UCSD-AML1 (cell line): ENCODE results near the gene ZNF19.

Source experiments
- DNase-seq: peaks from one replicate; lab custom pipeline; 2025; ENCODE audit not compliant: unreplicated experiment; lab: John Stamatoyannopoulos, UW

The ZNF19 gene

DNA sequence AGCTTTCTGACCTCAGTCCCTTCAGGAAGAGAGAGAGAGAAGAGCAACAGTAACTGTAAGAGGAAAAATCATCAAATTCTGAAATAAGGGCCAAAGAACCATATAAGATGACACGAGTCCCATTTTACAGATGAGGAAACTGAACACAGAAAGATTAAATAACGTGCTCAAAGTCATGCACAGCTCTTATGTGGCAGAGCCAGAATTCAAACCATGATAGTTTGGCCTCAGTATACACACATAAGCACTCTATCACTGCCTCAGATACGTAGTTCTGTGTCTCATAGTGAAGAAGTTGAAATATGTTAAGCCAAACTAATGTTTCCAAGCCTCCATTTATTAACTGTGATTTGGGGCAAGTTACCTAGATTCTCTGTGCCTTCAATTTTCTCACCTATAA lies 1.9 kb upstream of the ZNF19 start:
- no peak for DNase-seq

GRCh38 chr16:71490361-71490760 lies 1.2 kb upstream of the ZNF19 start:
- DNase-seq, result no peak

DNA sequence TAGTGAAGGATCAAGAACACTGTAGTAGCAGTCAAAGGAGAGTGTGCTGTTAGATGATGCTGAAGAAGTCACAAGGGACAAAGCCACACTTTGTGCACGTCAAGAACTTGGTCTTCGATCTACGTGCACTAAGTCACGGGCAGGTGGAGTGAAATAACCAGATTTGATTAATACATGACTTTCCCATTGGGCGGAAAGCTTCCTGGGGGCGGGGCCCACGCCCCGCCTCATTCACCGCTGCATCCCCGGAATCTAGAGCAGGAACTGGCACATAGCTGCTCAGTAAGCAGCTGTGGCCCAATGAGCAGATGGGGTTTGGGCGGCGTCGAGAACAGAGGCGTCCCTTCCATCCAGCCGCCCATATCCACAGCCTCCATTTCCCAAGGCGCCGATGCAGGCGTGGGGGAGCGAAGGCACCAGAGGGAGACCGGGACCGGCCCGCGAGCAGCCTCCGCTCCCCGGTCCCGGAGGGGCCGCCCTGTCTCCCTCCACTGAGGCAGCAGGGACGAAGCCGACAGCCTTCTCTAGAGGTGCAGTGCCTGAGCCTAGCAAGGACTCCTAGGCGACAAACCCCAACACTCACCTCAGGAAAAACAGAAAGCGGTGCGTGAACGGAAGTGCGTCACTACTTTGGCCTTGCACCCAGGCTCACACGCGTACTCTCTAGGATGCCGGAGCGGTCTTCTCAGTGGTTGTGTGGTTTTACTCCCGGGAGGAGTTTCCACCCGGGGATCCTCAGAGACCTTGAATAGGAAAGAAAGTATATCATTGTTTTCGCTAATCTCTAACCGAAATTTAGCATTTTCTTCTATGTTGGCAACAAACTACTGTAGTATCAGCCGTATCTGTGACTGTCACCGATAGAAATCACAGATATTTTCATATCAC lies 4.9 kb downstream of the ZNF19 start:
- peak; percentile 84 for DNase-seq

GRCh38 chr16:71482569-71482968 lies 6.6 kb downstream of the ZNF19 start:
- DNase-seq, result no peak

DNA sequence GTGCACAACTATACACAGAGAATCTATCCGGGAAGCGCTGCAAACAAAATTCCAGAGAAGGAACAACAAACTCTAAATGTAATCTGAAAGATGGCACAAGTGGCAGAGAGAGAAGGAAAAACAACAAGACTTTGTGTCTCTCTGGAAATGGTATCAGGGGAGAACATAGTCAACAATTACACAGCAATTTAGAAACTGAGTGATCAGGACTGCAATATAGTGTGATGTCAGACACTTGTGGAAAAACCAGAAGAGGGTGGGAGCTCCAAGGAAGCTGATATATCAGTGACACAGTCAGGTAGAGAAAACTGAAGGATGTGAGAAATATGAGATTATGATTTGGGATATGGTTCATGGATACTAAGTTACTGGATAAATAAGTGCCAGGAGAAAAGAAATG lies 8.2 kb downstream of the ZNF19 start:
- no peak for DNase-seq

GRCh38 chr16:71479420-71479819 lies 9.7 kb downstream of the ZNF19 start:
- no peak for DNase-seq

DNA sequence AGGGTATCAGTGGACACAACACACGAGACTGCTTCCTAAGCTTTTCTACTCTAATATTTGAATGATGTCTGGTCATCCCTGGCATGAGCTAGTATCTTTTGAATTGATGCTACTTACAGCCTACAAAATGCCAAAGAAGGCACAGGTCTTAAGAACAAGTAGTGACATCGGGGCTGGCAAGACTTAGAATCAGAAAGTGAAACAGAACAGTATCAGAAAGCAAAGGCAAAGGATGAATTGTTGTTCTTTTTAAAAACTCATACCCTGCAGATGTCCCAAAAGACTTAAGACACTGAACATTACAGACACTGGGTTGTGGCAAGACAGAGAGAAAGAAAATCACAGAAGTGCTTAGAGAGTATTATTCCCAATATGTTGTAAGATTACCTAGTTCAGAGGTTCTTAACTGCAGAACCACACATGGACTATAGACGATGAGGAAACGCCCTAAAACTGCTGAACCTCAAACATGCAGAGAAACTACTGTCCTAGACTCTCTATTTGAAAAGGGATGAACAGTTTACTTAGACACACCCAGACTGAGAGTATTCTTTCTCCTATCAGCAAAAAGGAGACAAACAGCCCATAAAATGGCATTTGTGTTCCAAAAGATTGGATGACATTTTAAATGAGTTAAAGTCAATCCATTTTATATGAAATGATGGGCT lies 12.5 kb downstream of the ZNF19 start:
- no peak for DNase-seq

DNA sequence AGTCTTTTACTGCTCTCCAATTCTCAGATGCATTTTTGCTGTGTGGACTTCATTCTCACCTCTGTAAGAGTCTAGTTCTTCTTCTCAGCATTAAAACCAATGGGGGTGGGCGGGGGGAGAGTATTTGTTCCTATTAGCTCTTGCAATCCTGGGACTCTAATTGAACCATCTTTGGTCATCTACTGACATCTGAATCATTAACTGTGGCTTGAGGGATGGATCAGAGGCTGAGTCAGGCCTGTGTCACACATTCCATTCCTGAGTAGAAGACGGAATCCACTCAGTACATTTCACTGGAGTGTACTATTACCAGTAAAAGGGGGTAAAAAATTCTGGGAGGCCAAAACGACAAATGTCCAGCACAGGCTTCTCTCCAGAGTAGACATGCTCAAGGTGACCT lies 14.3 kb downstream of the ZNF19 start:
- DNase-seq, result no peak

DNA sequence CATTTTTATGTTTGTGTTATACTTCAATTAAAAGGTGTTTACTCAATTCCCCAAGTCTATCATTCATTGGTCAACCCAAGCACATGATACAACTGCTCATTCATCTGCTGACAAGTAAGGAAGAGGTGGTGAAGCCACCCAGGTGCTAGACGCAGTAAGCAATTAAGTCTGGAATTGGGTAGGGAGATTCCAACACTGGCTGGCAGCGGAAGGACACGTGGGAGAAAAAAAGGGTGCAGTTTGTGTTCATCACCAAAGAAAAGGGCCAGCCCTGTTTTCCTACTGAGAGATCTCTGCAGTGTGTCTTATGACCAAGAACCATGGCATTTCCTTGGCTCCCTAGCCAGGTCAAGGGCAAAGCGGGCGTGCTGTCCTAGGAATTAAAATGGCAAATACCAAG lies 15.2 kb downstream of the ZNF19 start:
- no peak for DNase-seq

- no peak for DNase-seq
These were observed 16.2 kb downstream of the ZNF19 start for GRCh38 chr16:71472931-71473330.

DNA sequence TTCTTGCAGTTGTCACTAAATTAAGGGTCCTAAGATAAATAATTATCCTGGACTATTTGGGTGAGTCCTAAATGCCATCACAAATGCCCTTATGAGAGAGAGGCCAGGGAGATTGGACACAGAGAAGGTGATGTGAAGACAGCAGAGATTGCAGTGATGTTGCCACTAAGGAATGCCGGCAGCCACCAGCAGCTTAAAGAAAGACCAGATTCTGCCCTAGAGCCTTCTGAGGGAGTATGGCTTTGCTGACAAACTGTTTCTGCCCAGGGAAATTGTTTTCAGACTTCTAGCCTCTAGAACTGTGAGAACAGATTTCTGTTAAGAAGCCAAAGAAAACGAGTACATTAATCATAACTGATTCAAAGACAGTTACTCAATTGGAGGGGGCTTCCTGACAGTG lies 17.1 kb downstream of the ZNF19 start:
- DNase-seq, result no peak

- DNase-seq, result peak; percentile 63
These were observed 21.3 kb downstream of the ZNF19 start for GRCh38 chr16:71467810-71468209.

- DNase-seq, result no peak
These were observed 24.9 kb downstream of the ZNF19 start for GRCh38 chr16:71464231-71464630.

- peak; percentile 82 for DNase-seq
These were observed 27.2 kb downstream of the ZNF19 start, which contains the start of gene ZNF23 for GRCh38 chr16:71461686-71462648. ZNF23 (minus strand) TSS chr16:71462247; CDS start chr16:71456796, 5,451 bp downstream.

DNA sequence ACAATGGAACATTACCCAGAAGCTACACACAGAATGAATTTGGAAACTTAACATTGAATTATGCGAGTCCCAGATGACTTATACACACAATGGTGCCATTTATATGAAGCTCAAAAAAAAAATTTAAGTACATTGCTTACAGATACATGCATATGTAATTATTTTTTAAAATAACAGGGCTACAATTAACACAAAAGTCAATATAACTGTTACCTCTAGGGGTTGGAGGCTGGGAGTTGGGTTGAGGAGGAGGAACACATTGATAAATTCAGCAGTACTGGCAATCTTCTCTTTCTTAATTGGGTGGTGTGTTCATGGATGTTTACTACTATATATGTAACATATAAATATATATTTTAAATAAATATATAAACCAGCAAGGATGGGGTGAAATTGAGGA lies 28.2 kb downstream of the ZNF19 start:
- DNase-seq, result no peak

DNA sequence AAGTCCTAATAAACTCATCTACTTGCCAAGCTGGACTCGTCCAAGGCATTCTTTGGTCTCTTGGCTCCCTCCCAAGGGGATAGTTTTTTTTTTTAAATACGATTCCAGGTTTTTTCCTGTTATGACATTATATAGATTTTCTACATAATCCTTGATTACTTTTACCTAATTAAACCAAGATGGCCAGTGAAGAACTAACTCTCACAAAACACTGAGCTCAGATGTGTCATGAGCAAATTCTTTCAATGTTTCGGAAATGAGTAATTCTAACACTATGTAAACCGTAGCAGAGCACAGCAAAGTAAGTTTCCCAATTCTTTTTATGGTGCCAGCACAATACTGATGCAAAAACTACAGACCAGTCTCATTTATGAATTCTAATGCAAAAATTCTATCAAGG lies 28.9 kb downstream of the ZNF19 start:
- DNase-seq, result no peak

- no peak for DNase-seq
These were observed 29.6 kb downstream of the ZNF19 start for GRCh38 chr16:71459510-71459909.

- DNase-seq, result no peak
These were observed 32.3 kb downstream of the ZNF19 start for GRCh38 chr16:71456801-71457200.

DNA sequence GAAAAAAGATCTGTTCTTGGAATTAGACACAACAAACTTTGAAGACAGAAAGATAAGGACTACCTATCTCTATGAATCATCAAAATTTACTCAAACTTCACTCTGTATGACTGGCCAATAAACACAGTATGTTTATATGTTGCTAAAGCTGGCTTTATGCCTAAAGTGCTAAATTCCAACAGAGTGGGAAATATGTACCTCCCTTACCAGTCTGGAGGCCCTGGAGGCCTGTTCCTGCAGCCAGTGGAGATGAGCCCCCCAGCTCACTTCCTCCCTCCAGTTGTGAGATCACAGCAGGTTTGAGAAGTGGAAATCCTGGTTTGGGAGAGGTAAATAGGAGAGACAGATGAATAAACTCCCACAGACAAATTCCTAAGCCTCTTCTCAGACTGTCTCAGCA lies 36.1 kb downstream of the ZNF19 start:
- DNase-seq, result no peak

GRCh38 chr16:71449020-71449419 lies 40.1 kb downstream of the ZNF19 start:
- DNase-seq, result no peak

DNA sequence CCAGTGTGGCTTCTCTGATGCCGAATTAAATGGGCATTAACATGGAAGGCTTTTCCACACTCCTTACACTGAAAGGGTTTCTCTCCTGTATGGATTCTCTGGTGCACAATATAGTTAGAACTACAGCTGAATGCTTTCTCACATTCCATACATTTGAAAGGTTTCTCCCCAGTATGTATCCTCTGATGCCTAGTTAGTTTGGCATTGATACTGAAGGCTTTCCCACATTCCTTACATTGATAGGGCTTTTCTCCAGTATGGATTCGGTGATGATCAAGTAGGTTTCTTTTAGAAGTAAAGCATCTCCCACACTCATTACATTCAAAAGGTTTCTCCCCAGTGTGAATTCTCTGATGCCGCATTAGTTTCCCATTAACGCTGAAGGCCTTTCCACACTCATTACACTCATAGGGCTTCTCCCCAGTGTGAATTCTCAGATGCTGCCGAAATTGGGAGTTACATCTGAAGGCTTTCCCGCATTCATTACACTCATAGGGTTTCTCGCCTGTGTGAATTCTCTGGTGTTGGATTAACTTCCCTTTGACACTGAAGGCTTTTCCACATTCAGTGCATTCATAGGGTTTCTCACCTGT lies 40.8 kb downstream of the ZNF19 start:
- no peak for DNase-seq
